Limb (tissue), 2 donors: ENCODE data around the gene RAB5A.
"Not testable (repeated sequence)": the region's sequence is repeated elsewhere in the genome, so short reads cannot be mapped to it uniquely, and the experiment has no call there.

Experiments
- DNase-seq, 2 donors: peaks; one replicate each; pipeline ENCODE4 v3.0.0-alpha.2; 2016; ENCODE audit errors: extremely low spot score in 2 of 2

The RAB5A gene

GRCh38 chr3:19946832-19947548, at the start of gene RAB5A:
Gene RAB5A (plus strand): TSS chr3:19947097. CDS start chr3:19950899, 3,802 bp downstream.
- DNase-seq: peak; percentile 98 to 99

GRCh38 chr3:19898721-19899120, 48.2 kb upstream of the RAB5A start:
- DNase-seq: no peak

- no peak for DNase-seq
These were observed 47.6 kb upstream of the RAB5A start for GRCh38 chr3:19899264-19899663.

GRCh38 chr3:19899833-19900232, 47.1 kb upstream of the RAB5A start:
- not testable (repeated sequence) for DNase-seq

GRCh38 chr3:19901337-19901736, 45.6 kb upstream of the RAB5A start:
- DNase-seq: no peak

- no peak for DNase-seq
These were observed 45.0 kb upstream of the RAB5A start for GRCh38 chr3:19901918-19902317.

GRCh38 chr3:19903649-19904048, 43.2 kb upstream of the RAB5A start:
- DNase-seq: no peak

GRCh38 chr3:19907523-19907922, 39.4 kb upstream of the RAB5A start:
- no peak for DNase-seq

- no peak for DNase-seq
These were observed 35.4 kb upstream of the RAB5A start for GRCh38 chr3:19911452-19911851.

GRCh38 chr3:19917167-19917566, 29.7 kb upstream of the RAB5A start:
- DNase-seq: no peak

GRCh38 chr3:19920401-19921080, 26.4 kb upstream of the RAB5A start:
- DNase-seq: no peak

GRCh38 chr3:19931180-19931692, 15.7 kb upstream of the RAB5A start:
- no peak for DNase-seq

GRCh38 chr3:19931767-19932188, 15.1 kb upstream of the RAB5A start:
- DNase-seq: no peak

- DNase-seq: no peak
These were observed 14.5 kb upstream of the RAB5A start for GRCh38 chr3:19932422-19932821.

GRCh38 chr3:19934098-19934566, 12.8 kb upstream of the RAB5A start, which contains the start of gene EFHB:
Gene EFHB (minus strand): TSS chr3:19934217. CDS start chr3:19934018, 199 bp downstream.
- DNase-seq: peak in 1 of 2 donors; percentile 32

- DNase-seq: no peak
These were observed 9.2 kb upstream of the RAB5A start for GRCh38 chr3:19937459-19938294.

GRCh38 chr3:19938295-19938627, 8.6 kb upstream of the RAB5A start:
- no peak for DNase-seq

- no peak for DNase-seq
These were observed 6.3 kb upstream of the RAB5A start for GRCh38 chr3:19940643-19941042.

- no peak for DNase-seq
These were observed 1.4 kb upstream of the RAB5A start for GRCh38 chr3:19945534-19945933.

- DNase-seq: peak; percentile 6 to 36
These were observed 697 bp upstream of the RAB5A start for GRCh38 chr3:19945969-19946831.
